Measurements from ENCODE around the gene FAM3A. TPM values are rescaled to one million over a fixed set of nuclear protein-coding genes. Genes with fewer than 3 reads are reported as not detected.

Gene FAM3A
- total and polyA plus RNA-seq, 10 of the 15 experiments (the other 5 are each of a cell fraction or from before 2014, with no cell fraction given), result 0.29 to 21.1 (median 11.4) TPM

- 43% methylated on average over 19 of the region's 19 CpGs for WGBS (ENCODE audit: insufficient coverage, insufficient replicate concordance, low lambda C conversion rate, missing lambda C conversion rate)
- no peaks in the 10 kb centered on the region; the same call in none of the 2 replicates for H3K79me2 ChIP-seq (ENCODE audit: control insufficient read depth, insufficient read depth, low read length)
- CTCF ChIA-PET, result interaction anchor here (2.1 kb wide), 1 partner anchor 11 kb away, joined by 8 read pairs; no protein-coding TSS in a partner anchor
- peak overlapping the region; percentile 64 for H3K4me3 ChIP-seq
- H3K27ac ChIP-seq (ENCODE audit: control insufficient read depth, insufficient read depth), result peak overlapping the region; percentile 57; the same call in 1 of the 2 replicates
- no peaks in the 10 kb centered on the region for H3K36me3 ChIP-seq (ENCODE audit: control insufficient read depth in 2 of 2, insufficient read depth in 2 of 2, low read length in 1 of 2)
- POLR2A ChIA-PET, result interaction anchor here (0.9 to 2.4 kb wide), 5 partner anchors 10 to 120 kb away, joined by 3 to 12 read pairs (median 4); partner anchors contain the start of genes LAGE3, RPL10 and SLC10A3
- no peak for ATAC-seq
- intact Hi-C loops (cut with micrococcal nuclease; ENCODE audit: unreplicated experiment) (loop anchor here (5.0 kb wide), 1 partner anchor 39 kb away; the partner anchor contains the start of gene LAGE3), in situ Hi-C loops (cut with MboI) (no loop called here)
- no peaks in the 10 kb centered on the region for H3K27me3 ChIP-seq (replicated peaks in 1 of 2; ENCODE audit: control insufficient read depth in 2 of 2, insufficient read depth in 2 of 2, low read length in 1 of 2)
- DNase-seq (ENCODE audit: low read depth, low spot score), result no peak
- RAD21 ChIA-PET (ENCODE audit: unreplicated experiment), result interaction anchor here (0.7 kb wide), 1 partner anchor 26 kb away, joined by 5 read pairs; the partner anchor contains the start of gene SLC10A3
- peak overlapping the region; percentile 46; the same call in 1 of the 2 replicates for H3K9ac ChIP-seq (ENCODE audit: control insufficient read depth, insufficient read depth, low read length)
- BruUV-seq (replicated peaks), result TSS peak; percentile 74
- H3K4me1 ChIP-seq (ENCODE audit: control insufficient read depth, insufficient read depth, low read length), result no peaks in the 10 kb centered on the region
- FAIRE-seq, result no peak
- H3K4me2 ChIP-seq (ENCODE audit: control insufficient read depth, insufficient read depth), result peak overlapping the region; percentile 79
- no peaks in the 10 kb centered on the region for H4K20me1 ChIP-seq (ENCODE audit: control insufficient read depth, insufficient read depth)
- no peaks in the 10 kb centered on the region; the same call in 2 of the 3 replicates for H3K9me3 ChIP-seq (replicated peaks; ENCODE audit: control insufficient read depth, insufficient read depth, low read length)
- peak overlapping the region; percentile 83 for H2AFZ ChIP-seq (ENCODE audit: control insufficient read depth, low read depth, low read length)
- TF ChIP-seq RFX5 (IDR thresholded peaks at IDR 0.05; ENCODE audit: low read depth, low read length), result 0 out of 2 replicates have a peak, but pooled peaks have one; percentile 9
- TF ChIP-seq RAD51 (IDR thresholded peaks at IDR 0.05), result peak; percentile 34; the same call in 1 of the 2 replicates
- TF ChIP-seq ZBED1 (IDR thresholded peaks at IDR 0.05; ENCODE audit: borderline replicate concordance), result no peak
- SMC1A ChIA-PET (ENCODE audit: uncharacterized antibody, unreplicated experiment), result interaction anchor here (0.6 to 1.5 kb wide), 4 partner anchors 11 to 26 kb away, joined by 3 to 7 read pairs (median 4); partner anchors contain the start of gene SLC10A3
Measured at GRCh38 chrX:154516656-154517100, 646 bp upstream of the FAM3A start.

GRCh38 chrX:154515090-154515965, 704 bp downstream of the FAM3A start:
- H3K4me1 ChIP-seq (ENCODE audit: control insufficient read depth, insufficient read depth, low read length), result no peaks in the 10 kb centered on the region
- 0 out of 2 replicates have a peak, but pooled peaks have one; percentile 21 for TF ChIP-seq NBN (IDR thresholded peaks at IDR 0.05)
- 0 out of 2 replicates have a peak, but pooled peaks have one; percentile 9 for TF ChIP-seq CREM (IDR thresholded peaks at IDR 0.05; ENCODE audit: low read depth)
- peak; percentile 68; the same call in 1 of the 2 replicates for TF ChIP-seq SPI1 (IDR thresholded peaks at IDR 0.05; ENCODE audit: borderline replicate concordance, insufficient read depth, low read depth, low read length)
- TF ChIP-seq POLR2AphosphoS5 (IDR thresholded peaks at IDR 0.05; ENCODE audit: low read length), result no peak
- TF ChIP-seq POLR2A (IDR thresholded peaks at IDR 0.05; ENCODE audit: low read depth, low read length), result peak; percentile 12
- no peak for TF ChIP-seq KLF5 (IDR thresholded peaks at IDR 0.05; ENCODE audit: partially characterized antibody)
- peak; percentile 56; the same call in 1 of the 2 replicates for TF ChIP-seq ATF7 (IDR thresholded peaks at IDR 0.05; ENCODE audit: low read depth)
- no peak for TF ChIP-seq SIX5 (IDR thresholded peaks at IDR 0.05; ENCODE audit: low read depth, low read length, severe bottlenecking)
- no peak for TF ChIP-seq MTA3 (IDR thresholded peaks at IDR 0.05; ENCODE audit: borderline replicate concordance, low read length)
- TF ChIP-seq YY1 (IDR thresholded peaks at IDR 0.05; ENCODE audit: low read depth, low read length), result no peak
- no peak for TF ChIP-seq ZNF384 (IDR thresholded peaks at IDR 0.05; ENCODE audit: borderline replicate concordance, low read depth, low read length)
- TF ChIP-seq PKNOX1 (IDR thresholded peaks at IDR 0.05), result peak; percentile 33; the same call in 1 of the 2 replicates

More at GRCh38 chrX:154515090-154515965, 704 bp downstream of the FAM3A start:
- Histone ChIP-seq H3K36me3 (ENCODE audit: control insufficient read depth in 2 of 2, insufficient read depth in 2 of 2, low read length in 1 of 2) (no peaks in the 10 kb centered on the region), H3K9ac (ENCODE audit: control insufficient read depth, insufficient read depth, low read length) (peak overlapping the region; percentile 83), H3K4me3 (peak overlapping the region; percentile 78), H3K79me2 (ENCODE audit: control insufficient read depth, insufficient read depth, low read length) (no peaks in the 10 kb centered on the region; the same call in none of the 2 replicates), H3K27me3 (replicated peaks in 1 of 2; ENCODE audit: control insufficient read depth in 2 of 2, insufficient read depth in 2 of 2, low read length in 1 of 2) (no peaks in the 10 kb centered on the region), H4K20me1 (ENCODE audit: control insufficient read depth, insufficient read depth) (no peaks in the 10 kb centered on the region), H3K4me2 (ENCODE audit: control insufficient read depth, insufficient read depth) (peak overlapping the region; percentile 1), H3K27ac (ENCODE audit: control insufficient read depth, insufficient read depth) (peak overlapping the region; percentile 72), H2AFZ (ENCODE audit: control insufficient read depth, low read depth, low read length) (peak overlapping the region; percentile 60; the same call in 1 of the 2 replicates), H3K9me3 (replicated peaks; ENCODE audit: control insufficient read depth, insufficient read depth, low read length) (no peaks in the 10 kb centered on the region; the same call in 2 of the 3 replicates)
- FAIRE-seq, result peak; percentile 83
- ChIA-PET CTCF (interaction anchor here (1.1 kb wide), 1 partner anchor 18 kb away, joined by 3 read pairs; no protein-coding TSS in a partner anchor), POLR2A (interaction anchor here (0.9 to 2.4 kb wide), 4 partner anchors 16 to 117 kb away, joined by 3 to 12 read pairs (median 4); partner anchors contain the start of genes LAGE3, RPL10 and SLC10A3), SMC1A (ENCODE audit: uncharacterized antibody, unreplicated experiment) (interaction anchor here (1.5 kb wide), 1 partner anchor 25 kb away, joined by 4 read pairs; the partner anchor contains the start of gene SLC10A3), RAD21 (ENCODE audit: unreplicated experiment) (interaction anchor here (1.4 kb wide), 1 partner anchor 31 kb away, joined by 4 read pairs; no protein-coding TSS in a partner anchor)
- TSS peak; percentile 72 for BruUV-seq (replicated peaks)
- intact Hi-C loops (cut with micrococcal nuclease; ENCODE audit: unreplicated experiment) (loop anchor here (5.0 kb wide), 1 partner anchor 38 kb away; the partner anchor contains the start of gene LAGE3), in situ Hi-C loops (cut with MboI) (no loop called here)
- no peak for DNase-seq (ENCODE audit: low read depth, low spot score)
- peak; percentile 47 for ATAC-seq
- 41% methylated on average over 30 of the region's 34 CpGs for WGBS (ENCODE audit: insufficient coverage, insufficient replicate concordance, low lambda C conversion rate, missing lambda C conversion rate)
